BLaER1 treated with 17β-estradiol and CSF1 and Interleukin-3, amounts not matched to agents 10 nM and 100 nM (cell line): Measurements from ENCODE around the gene B3GALT6.

ENCODE experiments used
- H3K27ac ChIP-seq, 11 experiments: shearing (Covaris generic); formaldehyde crosslinking; 2 replicates each; pipeline ENCODE4 v1.8.1; 2022
- H3K27me3 ChIP-seq, 11 experiments: shearing (Covaris generic); formaldehyde crosslinking; 2 replicates each; pipeline ENCODE4 v1.8.1; 2022
- H3K36me3 ChIP-seq, 11 experiments: shearing (Covaris generic); formaldehyde crosslinking; 2 replicates each; pipeline ENCODE4 v1.8.1; 2022
- H3K4me1 ChIP-seq, 10 experiments: shearing (Covaris generic); formaldehyde crosslinking; 2 replicates each; pipeline ENCODE4 v1.8.1; 2022
- H3K4me2 ChIP-seq, 11 experiments: shearing (Covaris generic); formaldehyde crosslinking; 2 replicates each; pipeline ENCODE4 v1.8.1; 2022
- H3K4me3 ChIP-seq, 10 experiments: shearing (Covaris generic); formaldehyde crosslinking; 2 replicates each; pipeline ENCODE4 v1.8.1; 2022
- H3K9ac ChIP-seq, 11 experiments: shearing (Covaris generic); formaldehyde crosslinking; 2 replicates each; pipeline ENCODE4 v1.8.1; 2022
- H3K9me3 ChIP-seq, 11 experiments: shearing (Covaris generic); formaldehyde crosslinking; replicated peaks in 1 of 11; 2 replicates each; pipeline ENCODE4 v1.8.1; 2022
- H4K20me1 ChIP-seq, 11 experiments: shearing (Covaris generic); formaldehyde crosslinking; 2 replicates each; pipeline ENCODE4 v1.8.1; 2022
- Cebpa-rat ChIP-seq, 11 experiments: shearing (Covaris generic); IDR thresholded peaks; 2 replicates each; pipeline ENCODE4 v1.8.1; 2022

The B3GALT6 gene

DNA sequence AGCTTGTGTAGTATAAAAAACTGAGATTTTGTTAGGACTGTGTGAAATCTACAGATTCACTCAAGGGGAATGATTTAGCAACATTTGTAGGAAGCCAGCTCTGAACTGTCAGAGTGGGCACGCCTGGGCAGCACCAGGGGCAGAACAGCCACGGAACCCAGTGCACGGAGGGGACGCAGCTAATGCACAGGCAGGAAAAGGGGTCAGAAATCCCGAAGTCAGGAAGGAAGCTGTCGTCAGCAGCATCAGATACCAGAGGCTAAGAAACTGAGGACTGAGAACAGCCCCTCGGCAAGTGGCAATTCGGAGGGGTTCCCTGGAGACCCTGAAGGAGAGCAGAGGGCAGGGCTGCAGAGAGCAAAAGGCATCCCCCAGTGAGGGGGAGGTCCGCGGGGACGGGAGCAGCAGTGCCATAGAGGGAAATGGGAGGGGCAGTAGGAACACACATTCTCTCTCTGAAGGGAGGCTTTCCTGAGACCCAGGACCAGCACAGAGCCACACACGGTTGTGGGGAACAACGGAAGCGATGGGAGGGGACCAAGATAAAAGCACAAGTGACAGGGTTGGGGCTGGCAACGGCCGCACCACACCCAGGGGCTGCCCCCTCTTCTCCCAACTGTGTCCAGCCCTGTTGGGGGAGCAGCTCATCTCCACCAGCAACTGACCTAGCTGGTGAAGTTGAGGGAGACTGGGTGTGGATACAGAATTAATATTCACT lies 29.0 kb downstream of the B3GALT6 start:
- H3K27ac ChIP-seq = peak overlapping the region in 10 of 11 experiments; percentile 49 to 78 (median 67); a peak in 21 of 22 replicates
- peak in 1 of 11 experiments; percentile 8; a peak in 1 of 22 replicates for TF ChIP-seq Cebpa-rat (IDR thresholded peaks at IDR 0.05)
- peaks cover 0 to 4% (median 0%) of the 10 kb centered on the region in 11 experiments; a peak in 2 of 22 replicates for H3K9me3 ChIP-seq
- peaks cover 72 to 99% (median 95%) of the 10 kb centered on the region in 11 experiments for H4K20me1 ChIP-seq
- H3K27me3 ChIP-seq = no peaks in the 10 kb centered on the region
- peaks cover 50 to 75% (median 67%) of the 10 kb centered on the region in 11 experiments for H3K36me3 ChIP-seq
- H3K4me2 ChIP-seq = peak overlapping the region; percentile 61 to 98 (median 90)
- peak overlapping the region in 8 of 10 experiments; percentile 13 to 47 (median 33); a peak in 9 of 20 replicates for H3K4me3 ChIP-seq
- peaks cover 72 to 91% (median 81%) of the 10 kb centered on the region in 10 experiments for H3K4me1 ChIP-seq
- peak overlapping the region; percentile 7 to 68 (median 52); a peak in 19 of 22 replicates for H3K9ac ChIP-seq

DNA sequence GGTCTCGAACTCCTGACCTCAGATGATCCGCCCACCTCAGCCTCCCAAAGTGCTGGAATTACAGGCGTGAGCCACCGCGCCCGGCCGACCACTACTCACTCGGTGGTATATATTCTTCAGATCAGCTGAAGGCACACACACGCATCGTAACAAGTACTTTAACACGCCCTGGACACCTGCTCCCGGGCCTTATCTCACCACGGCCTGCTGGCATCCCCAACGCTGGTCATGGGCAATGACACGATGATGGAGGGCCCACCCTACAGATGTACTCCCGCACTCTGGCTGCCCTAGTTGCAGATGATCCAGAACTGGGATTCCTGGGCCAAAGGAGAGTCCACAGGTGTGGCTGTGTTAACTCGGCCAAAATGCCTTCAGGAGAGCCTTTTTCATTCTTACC lies 30.0 kb downstream of the B3GALT6 start:
- H4K20me1 ChIP-seq = peaks cover 79 to 99% (median 95%) of the 10 kb centered on the region in 11 experiments

DNA sequence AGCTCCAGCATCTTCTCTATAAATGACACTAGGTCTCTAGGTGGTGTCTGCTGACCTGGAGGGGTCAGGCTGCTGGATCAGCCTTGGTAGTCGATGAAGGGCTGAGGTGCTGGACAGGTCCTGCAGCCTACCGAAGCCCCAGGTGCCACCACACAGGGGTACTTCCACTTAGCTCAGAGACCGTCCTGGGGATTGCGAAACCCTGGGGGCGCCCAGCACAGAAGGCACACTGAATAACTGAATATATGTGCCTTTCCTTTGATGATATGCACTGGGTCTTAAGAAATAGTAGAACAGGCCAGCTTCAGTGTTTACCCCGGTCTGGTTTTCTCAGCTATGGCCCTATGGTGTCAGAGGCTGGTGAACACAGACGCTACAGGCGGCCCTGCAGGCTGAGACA lies 30.7 kb downstream of the B3GALT6 start:
- Histone ChIP-seq H4K20me1 (peaks cover 84 to 100% (median 98%) of the 10 kb centered on the region in 11 experiments), H3K4me3 (no peak overlapping the region; a peak in 2 of 20 replicates), H3K36me3 (peaks cover 50 to 81% (median 70%) of the 10 kb centered on the region in 11 experiments), H3K4me1 (peaks cover 56 to 75% (median 65%) of the 10 kb centered on the region in 10 experiments), H3K27ac (0 out of 22 replicates have a peak overlapping the region, but pooled peaks of 4 of the 11 experiments have one; percentile 7 to 29 (median 16)), H3K9ac (peak overlapping the region; percentile 7 to 64 (median 44); a peak in 18 of 22 replicates), H3K9me3 (no peaks in the 10 kb centered on the region), H3K4me2 (peak overlapping the region; percentile 61 to 98 (median 90)), H3K27me3 (no peaks in the 10 kb centered on the region)
- peak in 7 of 11 experiments; percentile 9 to 78 (median 42); a peak in 6 of 22 replicates for TF ChIP-seq Cebpa-rat (IDR thresholded peaks at IDR 0.05)

More for the DNA sequence above, 30.0 kb downstream of the B3GALT6 start:
- Histone ChIP-seq H3K27me3 (no peaks in the 10 kb centered on the region), H3K4me2 (peak overlapping the region; percentile 61 to 98 (median 90)), H3K4me1 (peaks cover 62 to 80% (median 70%) of the 10 kb centered on the region in 10 experiments), H3K27ac (peak overlapping the region in 3 of 11 experiments; percentile 9 to 73 (median 29); a peak in 1 of 22 replicates), H3K4me3 (peak overlapping the region in 1 of 10 experiments; percentile 47; a peak in 2 of 20 replicates), H3K36me3 (peaks cover 47 to 78% (median 68%) of the 10 kb centered on the region in 11 experiments), H3K9me3 (no peaks in the 10 kb centered on the region; a peak in 1 of 22 replicates), H3K9ac (peak overlapping the region in 10 of 11 experiments; percentile 7 to 64 (median 45); a peak in 12 of 22 replicates)
- TF ChIP-seq Cebpa-rat (IDR thresholded peaks at IDR 0.05) = no peak

DNA sequence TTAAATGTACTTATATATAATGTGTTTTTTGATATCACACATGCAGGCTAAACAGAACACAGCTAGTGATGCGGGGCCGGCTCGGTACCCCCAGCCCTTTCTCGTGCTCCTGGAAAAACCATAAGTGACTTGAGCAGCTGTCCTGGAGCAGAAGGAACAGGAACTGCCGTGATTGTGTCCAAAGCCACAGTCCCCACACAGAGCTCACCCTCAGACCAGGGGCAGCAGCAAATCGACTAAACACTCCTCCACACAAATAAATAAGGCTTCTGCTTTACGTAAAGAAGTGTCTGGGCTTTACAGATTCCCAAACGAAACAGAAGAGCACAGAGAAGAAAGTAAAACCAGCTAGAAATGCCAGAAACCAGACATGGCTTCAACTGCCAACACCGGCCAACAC lies 32.0 kb downstream of the B3GALT6 start:
- peaks cover 58 to 81% (median 73%) of the 10 kb centered on the region in 11 experiments for H3K36me3 ChIP-seq
- no peak overlapping the region for H3K27ac ChIP-seq
- no peaks in the 10 kb centered on the region for H3K9me3 ChIP-seq
- H4K20me1 ChIP-seq = peaks cover 85 to 100% (median 99%) of the 10 kb centered on the region in 11 experiments
- no peak overlapping the region for H3K4me2 ChIP-seq
- no peaks in the 10 kb centered on the region for H3K27me3 ChIP-seq
- H3K4me3 ChIP-seq = no peak overlapping the region
- TF ChIP-seq Cebpa-rat (IDR thresholded peaks at IDR 0.05) = no peak
- H3K9ac ChIP-seq = peak overlapping the region in 1 of 11 experiments; percentile 26; a peak in 1 of 22 replicates
- peaks cover 44 to 62% (median 53%) of the 10 kb centered on the region in 10 experiments for H3K4me1 ChIP-seq

DNA sequence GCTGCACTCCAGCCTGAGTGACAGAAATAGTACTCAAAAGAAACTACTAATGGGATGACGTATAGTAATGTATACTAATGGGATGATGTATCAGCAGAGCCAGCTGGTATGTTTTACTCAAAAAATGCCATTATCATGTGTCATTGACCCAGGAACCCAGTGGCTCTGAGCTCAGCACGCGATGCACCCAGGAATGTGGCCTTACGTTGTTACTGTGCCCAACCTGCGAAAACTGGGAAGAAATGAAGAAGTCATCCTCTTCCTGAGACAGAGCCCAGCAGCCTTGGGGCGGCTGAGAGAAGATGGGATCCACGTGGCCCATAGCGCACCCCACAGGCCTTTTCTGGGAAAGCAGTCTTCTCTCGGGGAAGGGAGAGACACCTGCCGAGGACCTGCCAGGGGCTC lies 32.8 kb downstream of the B3GALT6 start:
- no peak overlapping the region for H3K27ac ChIP-seq
- no peaks in the 10 kb centered on the region for H3K27me3 ChIP-seq
- no peak overlapping the region for H3K9ac ChIP-seq
- no peak overlapping the region for H3K4me3 ChIP-seq
- TF ChIP-seq Cebpa-rat (IDR thresholded peaks at IDR 0.05) = no peak
- H4K20me1 ChIP-seq = peaks cover 85 to 100% (median 99%) of the 10 kb centered on the region in 11 experiments
- H3K36me3 ChIP-seq = peaks cover 55 to 84% (median 74%) of the 10 kb centered on the region in 11 experiments
- H3K9me3 ChIP-seq = no peaks in the 10 kb centered on the region
- peaks cover 35 to 54% (median 45%) of the 10 kb centered on the region in 10 experiments for H3K4me1 ChIP-seq
- no peak overlapping the region for H3K4me2 ChIP-seq

DNA sequence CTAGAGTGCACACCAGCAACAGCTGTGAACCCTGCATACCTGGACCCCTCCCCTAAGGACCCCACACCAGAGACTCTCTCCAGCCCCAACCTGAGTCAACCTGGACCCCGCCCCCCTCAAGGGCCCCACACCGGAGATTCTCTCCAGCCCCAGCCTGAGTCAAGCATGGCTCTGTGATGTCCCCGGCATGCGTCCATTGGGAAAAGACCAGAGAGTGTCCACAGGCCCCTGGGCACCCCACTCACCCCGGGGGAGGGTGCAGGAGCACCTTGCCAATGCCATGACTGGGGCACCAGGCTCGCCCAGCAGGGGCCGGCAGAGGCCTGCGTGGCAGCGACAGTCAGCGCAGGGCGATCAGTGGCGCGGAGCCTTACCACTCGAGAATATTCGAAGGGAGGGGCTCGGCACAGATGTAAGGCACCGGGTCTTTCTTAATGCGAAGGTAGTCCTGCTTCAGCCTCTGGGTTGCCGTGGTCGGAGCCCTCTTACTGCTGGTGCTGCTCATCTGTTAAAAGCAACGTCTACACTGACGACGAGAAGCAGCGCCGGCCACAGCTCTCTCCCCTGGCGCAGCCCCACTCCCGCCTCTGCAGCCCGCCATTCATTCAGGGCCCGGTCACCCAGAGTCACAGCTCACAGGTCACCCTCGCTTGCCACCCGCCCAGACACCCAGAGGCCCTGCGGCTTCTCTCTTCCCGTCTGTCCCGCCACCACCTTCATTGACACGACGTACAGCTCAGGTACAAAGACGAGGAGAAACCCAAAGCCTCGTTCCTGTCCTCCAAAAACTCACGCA lies 35.6 kb downstream of the B3GALT6 start:
- H3K9ac ChIP-seq = 0 out of 22 replicates have a peak overlapping the region, but pooled peaks of 1 of the 11 experiments have one; percentile 9
- TF ChIP-seq Cebpa-rat (IDR thresholded peaks at IDR 0.05) = no peak
- H3K4me2 ChIP-seq = no peak overlapping the region
- peaks cover 91 to 100% (median 100%) of the 10 kb centered on the region in 11 experiments for H4K20me1 ChIP-seq
- H3K27me3 ChIP-seq = no peaks in the 10 kb centered on the region
- H3K4me3 ChIP-seq = no peak overlapping the region
- H3K9me3 ChIP-seq = no peaks in the 10 kb centered on the region
- peaks cover 34 to 53% (median 44%) of the 10 kb centered on the region in 10 experiments for H3K4me1 ChIP-seq
- peaks cover 58 to 100% (median 87%) of the 10 kb centered on the region in 11 experiments for H3K36me3 ChIP-seq
- H3K27ac ChIP-seq = no peak overlapping the region

DNA sequence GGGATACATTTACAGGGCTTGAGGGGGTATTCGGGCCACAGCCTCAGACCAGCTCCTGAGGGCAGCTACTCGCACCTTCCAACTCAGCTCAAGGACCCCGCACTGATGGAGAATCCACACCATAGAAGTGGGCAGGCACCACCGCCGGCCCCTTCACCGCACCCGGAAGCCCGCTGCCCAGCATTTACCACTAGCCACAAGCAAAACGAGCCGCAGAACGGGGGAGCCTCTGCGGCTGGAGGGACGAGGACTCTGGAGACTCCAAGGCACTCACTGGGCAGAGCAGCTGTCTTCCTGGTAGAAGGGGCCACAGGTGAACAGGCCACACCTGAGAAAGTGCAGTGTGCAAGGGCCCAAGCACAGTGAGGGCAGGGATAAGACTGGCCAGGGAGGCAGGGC lies 36.2 kb downstream of the B3GALT6 start:
- Histone ChIP-seq H3K27me3 (no peaks in the 10 kb centered on the region), H3K9me3 (no peaks in the 10 kb centered on the region), H3K27ac (no peak overlapping the region), H3K4me1 (peaks cover 31 to 48% (median 40%) of the 10 kb centered on the region in 10 experiments), H4K20me1 (peaks cover 91 to 100% (median 98%) of the 10 kb centered on the region in 11 experiments), H3K36me3 (peaks cover 52 to 94% (median 81%) of the 10 kb centered on the region in 11 experiments), H3K9ac (peak overlapping the region in 1 of 11 experiments; percentile 9; a peak in 1 of 22 replicates), H3K4me2 (no peak overlapping the region), H3K4me3 (no peak overlapping the region)
- no peak for TF ChIP-seq Cebpa-rat (IDR thresholded peaks at IDR 0.05)

DNA sequence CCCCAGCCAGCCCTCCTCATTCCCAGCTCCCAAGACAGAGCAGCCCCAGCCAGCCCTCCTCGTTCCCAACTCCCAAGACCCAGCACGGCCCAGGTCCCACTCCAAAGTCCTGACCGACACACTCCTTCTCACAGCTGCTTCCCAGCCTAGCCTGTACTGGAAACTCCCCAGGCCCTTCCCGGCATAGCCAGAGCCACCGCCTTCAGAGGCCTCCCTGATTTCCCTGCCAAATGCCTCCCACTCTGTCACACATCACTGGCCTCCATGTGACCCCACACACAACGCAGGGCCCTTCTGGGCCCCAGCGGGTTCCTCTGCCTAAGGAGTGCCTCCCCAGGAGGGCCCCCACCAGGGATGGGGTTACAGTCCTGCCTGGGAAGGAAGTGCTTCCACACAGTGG lies 38.8 kb downstream of the B3GALT6 start:
- H3K9me3 ChIP-seq = no peaks in the 10 kb centered on the region
- peak overlapping the region in 5 of 11 experiments; percentile 2 to 27 (median 23); a peak in 3 of 22 replicates for H3K27ac ChIP-seq
- peaks cover 27 to 68% (median 56%) of the 10 kb centered on the region in 11 experiments for H3K36me3 ChIP-seq
- H4K20me1 ChIP-seq = peaks cover 72 to 77% (median 73%) of the 10 kb centered on the region in 11 experiments
- no peaks in the 10 kb centered on the region for H3K27me3 ChIP-seq
- H3K9ac ChIP-seq = peak overlapping the region; percentile 19 to 100 (median 99); a peak in 16 of 22 replicates
- peaks cover 33 to 42% (median 38%) of the 10 kb centered on the region in 10 experiments for H3K4me1 ChIP-seq
- TF ChIP-seq Cebpa-rat (IDR thresholded peaks at IDR 0.05) = no peak
- no peak overlapping the region for H3K4me3 ChIP-seq
- peak overlapping the region; percentile 91 to 100 (median 99) for H3K4me2 ChIP-seq
